Activated naive CD4-positive, alpha-beta T cell treated with anti-CD3 and anti-CD28 coated beads, Interleukin-2, amount 50 U/mL, for 24 hours (primary cell): ENCODE measurements around the gene UBL4B.
A peak's percentile ranks its signal among the peaks of the same experiment; 100 is the strongest.

ENCODE experiments used
- H3K27ac Mint-ChIP-seq: one replicate; pipeline ENCODE4 v1.8.0; 2021; ENCODE audit warnings: mild to moderate bottlenecking, mixed read lengths
- H3K27me3 Mint-ChIP-seq: one replicate; pipeline ENCODE4 v1.8.0; 2021; ENCODE audit warnings: mixed read lengths
- H3K36me3 Mint-ChIP-seq: one replicate; pipeline ENCODE4 v1.8.0; 2021; ENCODE audit warnings: mixed read lengths
- H3K4me1 Mint-ChIP-seq: one replicate; pipeline ENCODE4 v1.8.0; 2021; ENCODE audit warnings: mixed read lengths
- H3K4me3 Mint-ChIP-seq: one replicate; pipeline ENCODE4 v1.8.0; 2021; ENCODE audit warnings: mild to moderate bottlenecking, mixed read lengths
- H3K9me3 Mint-ChIP-seq: one replicate; pipeline ENCODE4 v1.8.0; 2021; ENCODE audit warnings: mixed read lengths

UBL4B gene

DNA sequence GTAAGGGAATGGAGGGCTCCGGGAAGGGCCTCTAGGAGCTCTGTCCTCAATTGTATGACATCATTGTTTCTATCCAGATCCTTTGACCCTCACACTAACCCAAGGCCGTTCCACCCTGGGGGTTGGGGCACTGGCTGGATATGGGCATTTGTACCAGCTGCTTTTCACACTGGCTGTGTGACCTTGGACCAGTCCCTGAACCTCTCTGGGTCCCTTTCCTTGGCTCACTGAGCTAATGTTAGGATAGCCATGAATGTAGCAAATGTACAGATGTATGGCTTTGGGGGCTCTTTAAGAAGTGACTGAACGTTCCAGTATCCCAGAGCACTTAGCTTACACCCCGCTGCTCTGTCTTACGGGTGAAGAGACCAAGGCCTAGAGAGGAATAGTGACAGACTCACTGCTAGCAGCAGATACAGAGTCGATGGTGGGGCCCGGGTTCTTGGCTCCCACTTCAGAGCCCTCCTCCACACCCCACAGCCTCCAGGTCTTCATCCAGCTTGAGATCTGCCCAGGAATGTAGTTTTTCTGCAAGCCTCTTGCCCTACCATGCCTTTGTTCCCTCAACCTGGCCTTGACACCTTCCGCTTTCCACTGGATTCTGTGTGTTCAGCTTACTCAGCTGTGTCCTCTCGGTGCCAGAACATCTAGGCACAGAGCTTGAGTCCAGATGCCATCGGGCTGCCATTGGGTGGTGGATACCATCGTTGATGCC lies 14.6 kb upstream of the UBL4B start:
- Mint-ChIP-seq H3K9me3 (no peaks in the 10 kb centered on the region), H3K27me3 (peaks cover 5% of the 10 kb centered on the region), H3K4me1 (no peaks in the 10 kb centered on the region), H3K4me3 (no peak overlapping the region), H3K36me3 (no peaks in the 10 kb centered on the region), H3K27ac (no peak overlapping the region)

DNA sequence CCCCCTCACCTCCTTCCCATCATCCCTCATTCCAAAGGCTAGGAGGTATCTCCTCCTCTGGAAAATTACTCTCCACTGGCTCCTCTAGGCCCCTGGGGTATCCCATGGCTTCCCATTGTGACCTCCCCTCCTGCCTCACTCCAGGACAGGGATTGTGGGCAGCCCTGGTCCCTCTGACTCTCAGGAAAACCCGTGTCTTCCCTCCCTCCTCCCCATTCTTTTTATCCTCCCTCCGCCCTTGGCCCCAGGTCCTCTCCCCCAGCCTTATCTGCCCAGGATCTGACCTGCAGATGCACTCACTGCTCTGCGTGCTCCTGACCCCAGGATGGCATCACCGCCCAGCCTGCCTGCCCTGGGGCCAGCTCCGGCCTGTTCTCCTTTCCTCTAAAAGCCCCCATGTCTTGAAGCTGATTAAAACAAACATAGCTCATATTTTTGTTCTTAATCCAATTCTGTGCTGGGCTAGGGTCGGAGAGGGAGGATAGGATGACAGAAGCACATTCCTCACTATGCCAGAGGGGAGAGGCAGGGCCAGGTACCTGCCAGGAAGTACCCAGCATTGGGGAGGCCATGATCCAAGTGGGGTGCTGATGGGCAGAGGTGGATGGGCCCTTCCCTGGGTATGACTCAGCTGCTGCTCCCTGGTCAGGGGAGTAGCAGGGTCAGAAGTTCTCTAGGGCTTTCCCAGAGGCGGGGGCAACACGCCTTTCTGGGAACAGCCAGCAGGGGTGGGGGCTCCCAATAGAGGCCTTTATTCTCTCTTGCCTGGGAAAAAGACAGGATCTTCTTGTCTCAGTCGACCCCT lies 13.8 kb upstream of the UBL4B start:
- Mint-ChIP-seq H3K27me3 (peaks cover 5% of the 10 kb centered on the region), H3K27ac (no peak overlapping the region)

DNA sequence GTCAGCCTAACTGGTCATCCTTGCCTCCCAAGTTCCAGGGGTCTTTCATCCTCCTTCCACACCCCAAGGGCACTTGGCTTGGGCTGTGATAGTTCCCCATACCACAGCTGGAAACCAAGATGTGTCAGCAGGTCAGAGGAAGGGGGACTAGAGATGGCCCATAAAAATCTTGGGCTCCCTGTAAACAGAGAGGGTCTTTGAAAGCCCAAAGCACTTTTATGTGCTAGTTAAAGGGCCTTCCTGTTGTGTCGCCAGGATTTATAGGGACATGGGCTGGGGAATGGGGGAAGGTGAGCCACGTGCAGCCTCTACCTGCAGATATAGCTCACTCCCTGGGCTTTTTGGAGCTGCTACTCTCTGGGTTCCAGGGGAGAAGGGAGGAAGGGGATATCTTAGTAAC lies 11.9 kb upstream of the UBL4B start:
- peaks cover 5% of the 10 kb centered on the region for H3K27me3 Mint-ChIP-seq
- no peaks in the 10 kb centered on the region for H3K9me3 Mint-ChIP-seq
- H3K4me1 Mint-ChIP-seq, result no peaks in the 10 kb centered on the region
- no peak overlapping the region for H3K4me3 Mint-ChIP-seq
- H3K27ac Mint-ChIP-seq, result no peak overlapping the region
- H3K36me3 Mint-ChIP-seq, result no peaks in the 10 kb centered on the region

More for the DNA sequence above, 13.8 kb upstream of the UBL4B start:
- Mint-ChIP-seq H3K36me3 (no peaks in the 10 kb centered on the region), H3K4me1 (no peaks in the 10 kb centered on the region), H3K4me3 (no peak overlapping the region), H3K9me3 (no peaks in the 10 kb centered on the region)

DNA sequence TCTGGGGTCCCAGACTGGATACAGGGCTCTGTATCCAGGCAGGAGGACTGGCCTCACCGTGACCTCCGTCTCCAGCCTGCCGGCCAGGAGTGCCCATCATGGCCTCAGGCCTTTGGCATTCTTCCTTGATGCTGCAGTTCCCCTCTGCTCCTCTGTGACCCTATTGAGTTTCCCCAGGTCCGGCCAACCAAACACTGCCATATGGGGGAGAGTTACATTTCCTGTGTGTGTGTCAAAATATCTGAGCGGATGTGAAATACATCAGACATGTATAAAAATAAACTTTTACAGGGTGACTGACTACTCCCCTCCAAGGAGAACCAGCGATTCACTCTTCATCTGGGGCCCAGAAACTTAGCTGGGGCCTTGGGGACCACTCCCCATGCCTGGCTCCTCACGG lies 10.2 kb upstream of the UBL4B start:
- H3K4me1 Mint-ChIP-seq, result no peaks in the 10 kb centered on the region
- no peaks in the 10 kb centered on the region for H3K36me3 Mint-ChIP-seq
- no peaks in the 10 kb centered on the region for H3K9me3 Mint-ChIP-seq
- no peak overlapping the region for H3K27ac Mint-ChIP-seq
- peaks cover 2% of the 10 kb centered on the region for H3K27me3 Mint-ChIP-seq
- H3K4me3 Mint-ChIP-seq, result no peak overlapping the region

DNA sequence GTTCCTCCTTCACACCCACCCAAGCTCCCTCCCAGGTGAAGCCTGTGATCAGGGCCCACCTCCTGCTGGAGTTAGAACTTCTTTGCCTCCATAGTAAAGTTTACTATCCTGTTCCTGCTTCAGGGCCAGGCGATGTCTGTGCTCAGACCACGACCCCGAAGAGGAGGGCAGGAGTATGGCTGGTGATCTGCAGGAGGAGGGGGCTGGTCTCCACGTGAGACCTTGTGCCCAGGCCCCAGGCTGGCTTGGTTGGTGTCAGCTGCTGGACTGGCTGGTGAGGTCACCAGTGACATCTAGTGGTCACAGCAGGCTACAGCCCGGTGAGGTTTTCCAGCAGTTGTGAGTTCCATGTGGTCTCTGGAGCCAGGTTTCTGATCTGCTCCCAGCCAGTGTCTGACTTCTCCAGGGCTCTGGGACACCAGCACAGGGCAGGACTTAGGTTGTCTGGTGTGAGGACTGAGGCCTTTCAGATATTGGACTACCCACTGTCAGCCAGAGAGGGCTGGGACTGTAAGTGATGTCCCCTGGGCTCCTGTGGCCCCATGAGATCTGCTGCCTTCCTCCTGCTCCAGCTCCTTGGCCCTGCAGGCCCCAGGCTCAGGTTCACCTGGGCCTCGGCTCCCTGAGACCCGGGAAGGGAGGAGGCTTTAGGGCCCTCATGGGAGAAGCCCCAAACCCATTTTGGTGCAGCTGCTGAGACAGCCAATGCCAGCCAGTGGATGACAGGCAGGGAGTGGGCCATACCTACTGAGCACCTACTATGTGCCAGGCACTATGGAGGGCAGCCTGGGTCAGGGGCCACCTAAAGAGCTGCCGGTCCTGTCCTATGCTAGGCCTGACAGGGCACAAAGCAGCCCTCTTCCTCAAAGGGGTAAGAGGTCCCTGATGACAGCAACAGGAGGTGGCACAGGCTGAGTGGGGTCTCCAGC lies 6.0 kb upstream of the UBL4B start:
- Mint-ChIP-seq H3K4me1 (no peaks in the 10 kb centered on the region), H3K4me3 (no peak overlapping the region), H3K27me3 (peaks cover 5% of the 10 kb centered on the region), H3K27ac (no peak overlapping the region), H3K9me3 (no peaks in the 10 kb centered on the region), H3K36me3 (no peaks in the 10 kb centered on the region)

DNA sequence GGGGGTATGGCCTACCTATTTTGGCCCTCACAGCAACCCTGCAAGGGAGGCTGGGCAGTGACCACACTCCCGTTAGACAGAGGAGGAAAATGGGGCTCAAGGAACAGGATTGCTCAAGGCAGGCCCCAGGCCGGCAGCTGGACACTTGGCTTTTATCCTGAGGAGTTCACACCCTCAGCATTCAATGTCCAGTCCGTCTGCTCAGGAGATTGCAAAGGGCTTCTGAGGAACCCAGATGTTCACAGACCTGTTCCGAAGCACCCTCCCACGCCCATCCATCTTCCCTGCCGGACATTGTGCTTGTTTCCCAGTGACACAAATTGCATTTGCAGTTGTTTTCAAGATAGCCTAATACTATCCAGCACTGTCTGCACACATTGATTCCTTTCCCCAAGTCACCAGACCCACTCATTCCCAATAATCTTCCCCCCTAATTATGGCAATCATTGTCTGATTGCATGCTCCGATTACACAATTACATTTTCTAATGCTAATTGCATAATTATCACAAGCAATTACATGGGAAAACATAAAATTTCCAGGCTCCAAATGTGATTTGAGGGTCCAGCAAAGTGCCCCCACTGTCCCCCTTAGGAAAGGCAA lies 4.3 kb upstream of the UBL4B start:
- no peaks in the 10 kb centered on the region for H3K4me1 Mint-ChIP-seq
- no peaks in the 10 kb centered on the region for H3K36me3 Mint-ChIP-seq
- peaks cover 7% of the 10 kb centered on the region for H3K27me3 Mint-ChIP-seq
- no peak overlapping the region for H3K4me3 Mint-ChIP-seq
- no peak overlapping the region for H3K27ac Mint-ChIP-seq
- H3K9me3 Mint-ChIP-seq, result no peaks in the 10 kb centered on the region

DNA sequence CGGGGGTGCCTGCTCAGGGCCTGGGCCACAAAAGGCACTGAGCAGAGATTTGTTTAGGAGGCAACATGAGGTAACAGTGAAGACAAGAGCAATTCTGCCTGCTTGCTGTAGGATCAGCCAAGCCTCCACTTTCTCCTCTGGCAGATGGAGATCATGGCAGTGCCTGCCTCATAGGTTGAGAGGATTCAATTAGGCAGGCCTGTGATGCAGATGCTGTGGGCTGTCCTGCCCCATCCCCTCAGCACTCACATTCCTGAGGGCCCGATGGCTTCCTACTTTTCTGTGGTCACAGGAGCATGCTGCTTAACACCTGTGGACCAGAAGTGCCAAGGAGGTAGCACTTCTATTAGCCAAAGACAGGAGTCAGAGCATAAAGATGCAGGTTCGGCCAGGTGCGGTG lies 1.2 kb upstream of the UBL4B start:
- Mint-ChIP-seq H3K4me1 (no peaks in the 10 kb centered on the region), H3K27ac (no peak overlapping the region), H3K9me3 (no peaks in the 10 kb centered on the region), H3K36me3 (no peaks in the 10 kb centered on the region), H3K27me3 (peaks cover 7% of the 10 kb centered on the region), H3K4me3 (no peak overlapping the region)

DNA sequence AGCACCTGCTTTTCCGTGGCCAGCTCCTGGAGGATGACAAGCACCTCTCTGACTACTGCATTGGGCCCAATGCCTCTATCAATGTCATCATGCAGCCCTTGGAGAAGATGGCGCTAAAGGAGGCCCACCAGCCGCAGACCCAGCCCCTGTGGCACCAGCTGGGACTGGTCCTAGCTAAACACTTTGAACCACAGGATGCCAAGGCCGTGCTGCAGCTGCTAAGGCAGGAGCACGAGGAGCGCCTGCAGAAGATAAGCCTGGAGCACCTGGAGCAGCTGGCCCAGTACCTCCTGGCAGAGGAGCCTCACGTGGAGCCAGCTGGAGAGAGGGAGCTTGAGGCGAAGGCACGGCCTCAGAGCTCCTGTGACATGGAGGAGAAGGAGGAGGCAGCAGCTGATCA lies 413 bp downstream of the UBL4B start:
- Mint-ChIP-seq H3K4me1 (no peaks in the 10 kb centered on the region), H3K27ac (no peak overlapping the region), H3K4me3 (no peak overlapping the region), H3K36me3 (no peaks in the 10 kb centered on the region), H3K27me3 (peaks cover 9% of the 10 kb centered on the region), H3K9me3 (no peaks in the 10 kb centered on the region)

DNA sequence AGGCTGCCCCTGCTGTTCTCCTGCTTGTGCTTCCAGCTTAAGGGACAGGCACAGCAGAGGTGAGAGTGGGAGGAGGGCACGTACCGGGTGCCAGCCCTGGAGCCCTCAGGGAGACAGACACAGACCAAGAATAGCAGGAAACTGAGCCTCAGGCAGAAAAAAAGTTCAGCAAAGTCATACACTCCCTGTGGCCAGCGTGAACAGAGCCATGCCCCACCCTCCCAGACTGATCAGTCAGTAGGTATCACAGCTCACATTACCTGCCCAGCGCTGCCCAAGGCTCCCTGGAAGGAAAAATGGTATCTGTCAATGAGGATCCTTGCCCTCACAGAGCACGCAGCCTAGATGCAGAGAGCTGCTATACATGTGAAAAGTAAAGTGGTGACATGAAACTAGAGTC lies 1.3 kb downstream of the UBL4B start:
- peaks cover under 1% of the 10 kb centered on the region for H3K4me1 Mint-ChIP-seq
- H3K4me3 Mint-ChIP-seq, result no peak overlapping the region
- H3K27me3 Mint-ChIP-seq, result peaks cover 9% of the 10 kb centered on the region

DNA sequence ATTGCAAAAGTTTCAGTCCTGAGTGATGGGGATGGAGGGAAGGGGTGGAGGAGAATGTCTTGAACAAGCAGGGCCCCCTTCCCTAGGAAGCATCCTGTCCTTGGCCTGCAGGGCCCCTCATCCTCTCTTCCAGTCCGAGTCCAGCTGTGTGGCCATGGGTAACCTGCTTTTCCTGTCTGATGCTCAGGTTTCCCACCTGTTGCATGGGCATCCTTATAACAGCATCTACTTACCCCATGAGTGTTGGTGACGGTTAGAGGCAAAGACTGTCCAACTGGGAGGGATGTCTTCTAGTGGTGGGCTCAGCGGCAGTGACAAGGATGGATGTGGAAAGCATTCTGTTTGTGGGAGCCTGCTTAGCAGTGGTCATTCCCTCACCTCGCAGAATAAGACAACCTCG lies 1.9 kb downstream of the UBL4B start:
- Mint-ChIP-seq H3K4me3 (no peak overlapping the region), H3K27me3 (peaks cover 8% of the 10 kb centered on the region), H3K9me3 (no peaks in the 10 kb centered on the region), H3K36me3 (no peaks in the 10 kb centered on the region), H3K4me1 (peaks cover 4% of the 10 kb centered on the region), H3K27ac (no peak overlapping the region)

More for the DNA sequence above, 1.3 kb downstream of the UBL4B start:
- no peaks in the 10 kb centered on the region for H3K9me3 Mint-ChIP-seq
- H3K27ac Mint-ChIP-seq, result peak overlapping the region; percentile 17
- H3K36me3 Mint-ChIP-seq, result no peaks in the 10 kb centered on the region

DNA sequence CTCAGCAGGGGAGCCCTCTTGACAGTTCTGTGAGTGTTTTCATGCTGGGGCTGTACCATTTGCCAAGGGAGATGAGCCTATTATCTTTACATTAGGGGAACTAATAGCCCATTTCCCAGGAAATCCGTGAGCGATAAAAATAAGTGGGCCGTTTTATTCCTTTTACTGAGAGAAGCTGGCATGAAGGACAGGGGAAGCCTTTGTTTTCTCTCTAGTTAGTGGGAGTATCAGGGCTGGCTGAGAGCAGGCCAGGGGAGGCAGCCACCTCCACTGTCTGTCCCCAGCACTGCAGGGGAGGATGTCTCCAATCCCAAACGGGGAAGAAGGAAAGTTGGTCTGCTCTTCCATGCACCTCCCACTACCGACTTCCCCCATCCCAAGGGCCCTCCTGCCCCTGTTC lies 2.5 kb downstream of the UBL4B start:
- H3K36me3 Mint-ChIP-seq, result no peaks in the 10 kb centered on the region
- H3K27me3 Mint-ChIP-seq, result peaks cover 6% of the 10 kb centered on the region
- H3K9me3 Mint-ChIP-seq, result no peaks in the 10 kb centered on the region
- H3K27ac Mint-ChIP-seq, result no peak overlapping the region
- H3K4me1 Mint-ChIP-seq, result peaks cover 4% of the 10 kb centered on the region
- no peak overlapping the region for H3K4me3 Mint-ChIP-seq

DNA sequence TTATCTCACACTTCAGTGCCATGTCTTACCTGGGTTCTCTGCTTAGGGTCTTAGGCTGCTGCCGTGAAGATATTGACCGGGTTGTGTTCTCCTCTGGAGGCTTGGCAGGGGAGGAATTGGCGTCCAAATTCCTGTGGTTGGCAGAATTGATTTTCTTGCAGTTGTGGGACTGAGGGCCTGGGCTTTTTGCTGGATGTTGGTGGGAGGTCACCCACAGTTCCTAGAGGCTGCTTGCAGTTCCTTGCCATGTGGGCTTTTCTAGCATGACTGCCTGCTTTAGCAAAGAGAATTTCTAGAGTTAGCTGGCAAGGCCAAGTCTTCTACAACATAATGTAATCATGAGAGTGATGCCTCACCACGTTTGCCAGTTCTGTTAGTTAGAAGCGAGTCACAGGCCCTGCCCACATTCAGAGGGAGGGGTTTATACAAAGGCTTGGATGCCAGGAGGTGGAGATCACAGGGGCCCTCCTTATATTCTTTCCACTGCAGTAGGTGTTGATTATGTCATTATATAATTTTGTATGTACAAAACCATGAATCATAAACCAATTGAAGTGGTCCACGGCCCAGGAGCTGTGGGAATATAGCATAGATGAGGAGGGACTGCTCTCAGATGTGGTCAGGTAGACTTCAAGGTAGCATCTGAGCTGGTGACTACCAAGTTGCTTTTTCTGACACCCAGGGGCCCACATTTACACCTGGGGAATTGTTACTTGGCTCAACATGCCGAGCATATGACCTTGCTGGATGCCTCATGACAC lies 6.6 kb downstream of the UBL4B start:
- Mint-ChIP-seq H3K27ac (no peak overlapping the region), H3K9me3 (no peaks in the 10 kb centered on the region), H3K4me1 (peaks cover 9% of the 10 kb centered on the region), H3K27me3 (peaks cover 7% of the 10 kb centered on the region), H3K36me3 (peaks cover 1% of the 10 kb centered on the region), H3K4me3 (no peak overlapping the region)

DNA sequence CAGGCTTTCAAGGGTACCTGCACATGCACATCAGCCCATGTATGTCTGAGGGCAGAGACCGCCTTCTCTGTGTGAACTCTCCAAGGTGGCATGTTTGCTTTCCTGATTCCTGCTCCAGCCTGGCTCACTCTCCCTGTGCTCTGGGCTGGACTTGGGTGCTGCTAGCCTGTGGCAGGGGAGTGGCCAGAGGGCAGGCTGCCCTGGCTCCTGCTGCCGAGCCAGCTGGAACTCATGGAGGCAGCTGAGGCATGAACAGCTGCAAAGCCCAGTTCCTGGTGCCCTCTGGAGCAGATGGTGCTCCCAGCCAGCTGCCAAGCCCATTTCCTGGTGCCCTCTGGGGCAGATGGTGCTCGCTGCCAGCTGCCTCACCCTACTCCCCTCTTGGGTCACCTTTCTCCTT lies 7.6 kb downstream of the UBL4B start:
- Mint-ChIP-seq H3K4me1 (peaks cover 9% of the 10 kb centered on the region), H3K9me3 (no peaks in the 10 kb centered on the region), H3K4me3 (no peak overlapping the region), H3K27ac (no peak overlapping the region), H3K36me3 (peaks cover 1% of the 10 kb centered on the region), H3K27me3 (peaks cover 9% of the 10 kb centered on the region)

DNA sequence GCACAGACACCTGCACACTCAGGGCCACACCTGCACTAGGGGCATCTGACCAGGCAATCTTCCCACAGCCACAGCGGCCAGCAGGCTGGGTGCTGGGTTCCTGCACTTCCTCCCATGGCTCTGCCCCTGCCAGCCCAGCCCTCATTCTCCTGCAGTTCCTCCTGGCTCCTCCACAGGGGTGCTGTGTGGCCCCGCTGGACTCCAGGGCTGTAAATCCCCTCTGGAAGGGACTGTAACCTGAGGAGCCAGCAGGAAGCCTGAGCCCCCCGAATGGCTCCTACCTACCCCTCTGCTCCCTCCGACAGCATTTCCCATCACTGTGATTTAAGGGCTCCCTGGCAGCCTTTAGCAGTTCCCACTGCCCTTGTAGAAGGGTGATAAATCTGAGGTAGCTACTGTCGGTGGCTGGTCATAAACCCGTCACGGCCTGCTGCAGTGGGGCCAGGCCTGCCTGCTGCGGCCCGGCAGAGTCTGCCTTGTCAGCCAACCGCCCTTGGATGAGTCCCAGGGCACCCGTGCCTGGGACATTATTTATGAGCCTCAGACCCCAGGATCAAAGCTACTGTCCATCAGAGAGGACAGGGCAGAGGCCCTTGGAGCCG lies 8.8 kb downstream of the UBL4B start:
- H3K27me3 Mint-ChIP-seq, result peaks cover 12% of the 10 kb centered on the region
- peaks cover 9% of the 10 kb centered on the region for H3K4me1 Mint-ChIP-seq
- H3K27ac Mint-ChIP-seq, result peak overlapping the region; percentile 86

More for the DNA sequence above, 8.8 kb downstream of the UBL4B start:
- Mint-ChIP-seq H3K36me3 (peaks cover 1% of the 10 kb centered on the region), H3K9me3 (no peaks in the 10 kb centered on the region), H3K4me3 (no peak overlapping the region)
